DMS79 (cell line): Measurements from ENCODE around the gene TRIM28.
"Not testable (repeated sequence)": the region's sequence is repeated elsewhere in the genome, so short reads cannot be mapped to it uniquely, and the experiment has no call there.

Experiments
- DNase-seq: peaks from one replicate; lab custom pipeline; 2025; lab: John Stamatoyannopoulos, UW

TRIM28 gene

DNA sequence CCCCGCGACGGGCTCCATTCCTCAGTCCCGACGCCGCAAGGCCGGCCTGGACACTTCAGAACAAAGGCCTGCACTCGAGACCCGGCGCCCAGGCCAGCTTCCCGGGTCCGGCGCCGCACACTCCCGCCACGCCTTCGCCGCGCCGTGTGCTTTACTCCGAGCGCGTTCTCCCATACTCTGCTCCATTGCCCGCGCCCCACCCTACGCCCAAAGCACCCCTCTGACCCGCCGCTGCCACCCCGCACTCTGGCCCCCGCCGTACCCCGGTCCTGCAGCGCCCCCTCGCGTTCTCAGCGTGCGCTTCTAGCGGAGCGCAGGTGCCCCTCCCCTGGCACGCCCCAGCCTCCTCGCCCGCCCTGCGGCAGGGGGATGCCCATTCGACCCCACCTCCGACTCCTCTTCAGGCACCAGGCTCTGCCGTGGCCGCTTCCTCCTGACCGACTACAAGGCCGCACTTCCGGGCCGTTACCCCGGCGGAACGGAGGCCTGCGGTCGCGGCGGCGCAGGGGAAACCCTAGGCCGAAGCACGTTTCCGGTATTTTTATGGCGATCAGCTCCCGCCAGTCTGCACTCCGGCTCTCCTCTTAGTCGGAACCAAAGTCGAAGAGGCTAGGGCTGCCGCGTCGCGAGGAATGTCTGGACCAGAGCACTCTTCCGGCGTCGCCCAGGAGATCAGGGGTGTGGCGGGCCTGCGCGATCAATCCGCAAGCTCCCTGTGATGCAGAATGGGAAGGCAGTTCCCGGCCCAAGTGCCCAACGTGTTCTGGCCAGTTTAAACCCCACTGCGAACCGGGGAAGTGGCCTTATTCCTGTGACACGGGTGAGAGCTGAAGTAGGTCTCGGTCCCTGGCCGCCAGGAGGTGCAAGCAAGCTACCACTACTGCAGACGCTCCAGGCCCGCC lies 24.3 kb upstream of the TRIM28 start, which contains the start of gene ZBTB45:
Gene ZBTB45 (minus strand): TSS at position 456 of the 902 bp plus-strand sequence. CDS start 2,137 bp downstream, outside the sequence.
- DNase-seq: peak; percentile 90

DNA sequence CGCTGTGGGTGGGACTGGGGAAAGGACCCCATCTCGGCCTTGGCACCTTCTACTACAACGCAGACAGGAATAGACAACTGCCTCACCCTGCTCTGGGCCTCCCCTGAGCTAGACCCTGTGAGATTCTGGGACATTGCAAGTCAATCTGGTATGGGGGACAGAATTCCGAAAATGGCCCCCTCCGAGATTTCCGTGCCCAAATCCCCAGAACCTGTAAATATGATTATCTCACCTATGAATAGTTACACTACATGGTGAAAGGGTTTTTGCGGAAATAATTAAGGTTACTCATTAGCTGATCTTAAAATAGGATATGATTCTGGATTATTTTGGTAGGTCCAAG lies 23.6 kb upstream of the TRIM28 start:
- no peak for DNase-seq

- no peak for DNase-seq
Observed at GRCh38 chr19:58521651-58522050, 22.2 kb upstream of the TRIM28 start.

DNA sequence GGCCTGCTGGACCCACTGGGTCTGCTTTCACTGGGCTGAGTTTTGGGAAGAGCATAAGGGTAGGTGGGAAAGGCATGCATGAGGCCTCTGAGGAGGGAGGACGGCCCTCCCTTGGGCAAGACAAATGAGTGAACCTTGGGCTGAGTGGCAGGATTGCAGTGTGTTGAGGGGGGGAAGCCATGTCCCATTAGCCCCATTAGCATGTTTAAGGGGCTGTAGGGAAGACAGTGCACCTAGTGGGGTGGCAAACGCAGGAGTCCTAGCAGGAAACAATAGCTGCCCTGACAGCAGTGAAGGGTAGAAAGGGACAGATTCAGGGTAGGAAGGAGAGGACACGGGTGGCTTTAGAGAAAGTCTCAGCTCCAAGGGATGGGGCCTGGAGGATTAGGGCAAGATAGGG lies 21.2 kb upstream of the TRIM28 start:
- DNase-seq: no peak

DNA sequence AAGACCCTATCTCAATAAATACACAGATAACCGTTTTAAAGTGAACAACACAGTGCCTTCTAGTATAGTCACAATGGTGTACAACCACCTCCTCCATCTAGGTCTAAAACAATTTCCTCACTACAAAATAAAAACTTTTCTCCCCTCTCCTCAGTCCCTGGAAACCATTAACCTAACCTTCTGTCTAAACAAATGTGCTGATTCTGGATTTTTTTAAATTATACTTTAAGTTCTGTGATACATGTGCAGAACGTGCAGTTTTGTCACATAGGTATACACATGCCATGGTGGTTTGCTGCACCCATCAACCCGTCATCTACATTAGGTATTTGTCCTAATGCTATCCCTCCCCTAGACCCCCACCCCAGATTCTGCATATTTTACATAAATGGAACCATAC lies 14.5 kb upstream of the TRIM28 start:
- DNase-seq: no peak

DNA sequence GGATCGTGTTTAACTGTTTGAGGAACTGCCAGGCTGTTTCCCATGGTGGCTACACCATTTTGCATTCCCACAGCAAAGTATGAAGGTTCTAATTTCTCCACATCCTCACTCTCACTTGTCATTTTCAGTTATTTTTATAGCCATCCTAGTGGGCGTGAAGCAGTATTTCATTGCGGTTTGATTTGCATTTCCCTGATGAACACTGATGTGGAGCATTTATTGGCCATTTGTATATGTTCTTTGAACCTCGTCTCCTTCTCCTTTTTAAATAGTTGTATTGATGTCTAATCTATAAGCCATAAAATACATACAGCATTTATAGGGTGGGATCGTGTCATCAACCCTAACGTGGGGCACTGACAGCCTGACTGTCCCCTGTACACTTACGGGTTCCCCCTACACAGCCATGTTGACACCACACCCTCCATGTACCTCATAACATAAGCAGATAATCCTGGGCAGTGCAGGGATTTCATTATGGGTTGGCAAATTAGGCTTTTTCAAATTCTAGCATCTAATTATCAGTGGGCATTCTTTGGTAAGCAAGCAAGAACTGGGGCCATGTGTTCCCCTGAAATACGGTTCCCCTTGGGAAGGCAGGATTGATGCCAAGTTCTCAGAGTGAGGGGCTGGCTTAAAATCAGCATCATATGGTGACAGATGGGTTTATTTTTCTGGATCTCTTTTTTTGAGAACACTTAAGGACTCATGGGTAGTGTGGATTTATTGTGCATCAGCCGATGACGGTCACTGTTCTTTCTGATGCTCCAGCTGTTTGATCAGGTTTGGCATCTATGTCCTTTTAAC lies 12.6 kb upstream of the TRIM28 start:
- DNase-seq: no peak

- no peak for DNase-seq
Observed at GRCh38 chr19:58535857-58536256, 8.0 kb upstream of the TRIM28 start.

DNA sequence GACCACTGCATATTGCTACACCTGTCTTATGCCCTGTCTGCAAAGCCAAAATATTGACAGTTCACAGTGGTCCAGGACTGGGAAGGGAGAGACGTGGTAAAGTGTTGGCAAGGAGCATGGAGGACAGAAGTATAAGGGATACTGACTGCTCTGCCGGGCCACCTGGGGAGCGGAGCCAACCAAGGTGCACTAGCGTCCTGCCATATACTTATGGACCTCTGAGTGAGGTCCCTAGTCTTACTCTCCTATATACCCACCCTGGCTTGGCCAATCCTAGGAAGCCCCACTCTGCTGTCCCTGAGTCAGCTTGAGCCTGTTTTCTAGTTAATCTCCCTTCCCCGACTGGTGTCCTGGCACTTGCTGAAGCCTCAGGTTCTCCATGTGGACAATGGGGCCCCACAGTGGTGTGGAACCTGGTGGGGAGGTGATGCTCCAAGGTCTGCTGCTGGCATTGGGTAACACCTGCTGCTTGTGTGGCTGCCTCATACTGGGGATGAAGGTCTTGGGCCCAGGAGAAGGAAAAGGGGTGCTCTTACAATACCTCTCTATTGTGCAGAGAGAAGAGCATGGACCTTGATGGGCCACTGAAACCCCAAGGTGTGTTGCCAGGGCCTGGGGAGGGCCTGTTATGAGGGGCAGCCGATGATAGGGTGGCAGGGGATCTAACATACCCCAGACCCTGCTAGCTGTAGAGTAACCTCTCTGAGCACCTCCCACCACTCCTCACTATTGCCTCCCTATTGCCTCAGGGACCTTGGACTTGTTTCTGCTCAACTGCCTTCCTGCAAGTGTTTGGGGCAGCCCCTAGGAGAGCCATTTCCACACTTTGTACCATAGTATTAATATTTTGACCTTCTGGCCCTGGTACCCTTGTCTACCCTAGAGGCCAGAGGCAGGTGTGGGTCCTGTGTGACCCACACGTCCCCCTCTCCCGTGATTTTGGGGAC lies 6.7 kb upstream of the TRIM28 start:
- no peak for DNase-seq

GRCh38 chr19:58538257-58539168 lies 5.4 kb upstream of the TRIM28 start:
- DNase-seq: no peak

GRCh38 chr19:58539169-58539559 lies 4.7 kb upstream of the TRIM28 start:
- DNase-seq: not testable (repeated sequence)

GRCh38 chr19:58542641-58543372 lies 1.1 kb upstream of the TRIM28 start:
- not testable (repeated sequence) for DNase-seq

- DNase-seq: no peak
Observed at GRCh38 chr19:58544591-58545285, 874 bp downstream of the TRIM28 start.

DNA sequence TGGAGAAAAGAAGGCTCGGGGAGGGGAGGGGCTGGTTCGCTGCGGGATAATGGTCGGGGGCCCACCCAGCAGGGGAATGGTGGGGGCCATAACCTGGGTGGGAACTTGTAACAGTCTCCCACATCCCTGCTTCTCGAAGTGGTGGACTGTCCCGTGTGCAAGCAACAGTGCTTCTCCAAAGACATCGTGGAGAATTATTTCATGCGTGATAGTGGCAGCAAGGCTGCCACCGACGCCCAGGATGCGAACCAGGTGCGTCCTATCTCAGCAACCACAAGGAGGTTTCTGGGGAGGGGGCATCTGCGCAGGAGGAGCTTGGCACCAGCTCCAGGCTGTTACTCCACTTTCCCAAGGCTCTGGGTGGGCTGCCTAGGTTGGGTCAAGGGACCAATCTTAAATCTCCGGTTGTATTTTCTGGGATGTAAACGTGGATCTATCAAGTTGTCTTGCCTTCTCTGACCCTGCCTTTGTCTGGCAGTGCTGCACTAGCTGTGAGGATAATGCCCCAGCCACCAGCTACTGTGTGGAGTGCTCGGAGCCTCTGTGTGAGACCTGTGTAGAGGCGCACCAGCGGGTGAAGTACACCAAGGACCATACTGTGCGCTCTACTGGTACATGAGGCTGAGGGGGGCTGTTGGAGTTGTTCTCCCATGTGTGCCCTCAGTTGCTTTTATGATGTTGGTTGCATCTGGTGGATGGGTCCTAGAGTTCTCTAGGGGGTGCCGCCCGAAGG lies 1.6 kb downstream of the TRIM28 start:
- no peak for DNase-seq

- DNase-seq: no peak
Observed at GRCh38 chr19:58546019-58546530, 2.2 kb downstream of the TRIM28 start.

- no peak for DNase-seq
Observed at GRCh38 chr19:58547323-58548312, 3.8 kb downstream of the TRIM28 start.

DNA sequence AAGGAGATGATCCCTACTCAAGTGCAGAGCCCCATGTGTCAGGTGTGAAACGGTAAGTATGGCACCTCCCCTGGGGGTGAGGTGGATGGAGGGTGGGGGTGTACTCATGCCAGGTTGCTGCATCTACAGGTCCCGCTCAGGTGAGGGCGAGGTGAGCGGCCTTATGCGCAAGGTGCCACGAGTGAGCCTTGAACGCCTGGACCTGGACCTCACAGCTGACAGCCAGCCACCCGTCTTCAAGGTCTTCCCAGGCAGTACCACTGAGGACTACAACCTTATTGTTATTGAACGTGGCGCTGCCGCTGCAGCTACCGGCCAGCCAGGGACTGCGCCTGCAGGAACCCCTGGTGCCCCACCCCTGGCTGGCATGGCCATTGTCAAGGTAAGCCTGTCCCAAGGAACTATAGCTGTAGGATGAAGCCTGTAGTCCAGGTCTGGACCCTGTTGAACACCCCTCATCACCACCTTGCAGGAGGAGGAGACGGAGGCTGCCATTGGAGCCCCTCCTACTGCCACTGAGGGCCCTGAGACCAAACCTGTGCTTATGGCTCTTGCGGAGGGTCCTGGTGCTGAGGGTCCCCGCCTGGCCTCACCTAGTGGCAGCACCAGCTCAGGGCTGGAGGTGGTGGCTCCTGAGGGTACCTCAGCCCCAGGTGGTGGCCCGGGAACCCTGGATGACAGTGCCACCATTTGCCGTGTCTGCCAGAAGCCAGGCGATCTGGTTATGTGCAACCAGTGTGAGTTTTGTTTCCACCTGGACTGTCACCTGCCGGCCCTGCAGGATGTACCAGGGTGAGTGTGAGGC lies 5.2 kb downstream of the TRIM28 start:
- no peak for DNase-seq
